Measurements from ENCODE around the gene KRT17. TPM values are rescaled to one million over a fixed set of nuclear protein-coding genes. Genes with fewer than 3 reads are reported as not detected.

KRT17 gene
- total RNA-seq, 1 donor from 2014 or later, result 512 TPM

DNA sequence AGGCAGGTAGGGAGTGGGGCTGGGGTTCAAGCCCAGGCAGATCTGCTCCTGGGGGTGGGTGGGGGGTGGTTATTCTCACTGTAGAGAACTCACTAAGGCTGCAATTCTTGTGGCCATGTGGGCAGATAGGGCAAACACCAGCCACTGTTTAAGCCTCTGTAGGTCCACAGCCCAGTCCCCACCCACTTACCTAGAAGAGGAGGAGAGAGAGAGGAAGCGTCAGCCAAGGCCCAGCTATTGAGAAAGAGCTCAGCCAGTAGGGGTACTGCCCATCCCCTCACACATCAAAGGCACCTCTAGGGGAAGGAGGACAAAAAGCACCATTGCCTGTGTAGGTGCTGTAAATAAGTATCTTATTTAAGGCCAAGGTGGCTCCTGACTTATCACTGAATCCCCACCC is 24.7 kb downstream of the KRT17 start:
- Mint-ChIP-seq H3K36me3 (no peaks in the 10 kb centered on the region), H3K27ac (no peak overlapping the region), H3K9me3 (no peaks in the 10 kb centered on the region), H3K4me3 (no peak overlapping the region), H3K4me1 (ENCODE audit: unreplicated experiment) (peaks cover 3% of the 10 kb centered on the region), H3K27me3 (no peaks in the 10 kb centered on the region)
- TF ChIP-seq, protein P1, sequence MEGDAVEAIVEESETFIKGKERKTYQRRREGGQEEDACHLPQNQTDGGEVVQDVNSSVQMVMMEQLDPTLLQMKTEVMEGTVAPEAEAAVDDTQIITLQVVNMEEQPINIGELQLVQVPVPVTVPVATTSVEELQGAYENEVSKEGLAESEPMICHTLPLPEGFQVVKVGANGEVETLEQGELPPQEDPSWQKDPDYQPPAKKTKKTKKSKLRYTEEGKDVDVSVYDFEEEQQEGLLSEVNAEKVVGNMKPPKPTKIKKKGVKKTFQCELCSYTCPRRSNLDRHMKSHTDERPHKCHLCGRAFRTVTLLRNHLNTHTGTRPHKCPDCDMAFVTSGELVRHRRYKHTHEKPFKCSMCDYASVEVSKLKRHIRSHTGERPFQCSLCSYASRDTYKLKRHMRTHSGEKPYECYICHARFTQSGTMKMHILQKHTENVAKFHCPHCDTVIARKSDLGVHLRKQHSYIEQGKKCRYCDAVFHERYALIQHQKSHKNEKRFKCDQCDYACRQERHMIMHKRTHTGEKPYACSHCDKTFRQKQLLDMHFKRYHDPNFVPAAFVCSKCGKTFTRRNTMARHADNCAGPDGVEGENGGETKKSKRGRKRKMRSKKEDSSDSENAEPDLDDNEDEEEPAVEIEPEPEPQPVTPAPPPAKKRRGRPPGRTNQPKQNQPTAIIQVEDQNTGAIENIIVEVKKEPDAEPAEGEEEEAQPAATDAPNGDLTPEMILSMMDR (conservative IDR thresholded peaks at IDR 0.05), result no peak
- no peak for DNase-seq (ENCODE audit: extremely low spot score, unreplicated experiment)

- TF ChIP-seq, protein P1 (conservative IDR thresholded peaks at IDR 0.05), result no peak
- no peaks in the 10 kb centered on the region for H3K4me1 Mint-ChIP-seq (ENCODE audit: unreplicated experiment)
- H3K36me3 Mint-ChIP-seq, result no peaks in the 10 kb centered on the region
- no peaks in the 10 kb centered on the region for H3K9me3 Mint-ChIP-seq
- DNase-seq (ENCODE audit: extremely low spot score, unreplicated experiment), result no peak
- no peak overlapping the region for H3K4me3 Mint-ChIP-seq
- H3K27ac Mint-ChIP-seq, result no peak overlapping the region
- peaks cover 2% of the 10 kb centered on the region for H3K27me3 Mint-ChIP-seq
Measured at GRCh38 chr17:41595585-41595984, 28.8 kb downstream of the KRT17 start.

- TF ChIP-seq, protein P1 (conservative IDR thresholded peaks at IDR 0.05), result no peak
- Mint-ChIP-seq H3K36me3 (no peaks in the 10 kb centered on the region), H3K9me3 (no peaks in the 10 kb centered on the region), H3K4me1 (ENCODE audit: unreplicated experiment) (no peaks in the 10 kb centered on the region), H3K4me3 (no peak overlapping the region), H3K27ac (no peak overlapping the region), H3K27me3 (peaks cover 2% of the 10 kb centered on the region)
- no peak for DNase-seq (ENCODE audit: extremely low spot score, unreplicated experiment)
Measured at GRCh38 chr17:41594363-41594915, 29.9 kb downstream of the KRT17 start.

- H3K27ac Mint-ChIP-seq, result no peak overlapping the region
- no peak for DNase-seq (ENCODE audit: extremely low spot score, unreplicated experiment)
- TF ChIP-seq, protein P1 (conservative IDR thresholded peaks at IDR 0.05), result no peak
- H3K27me3 Mint-ChIP-seq, result peaks cover 2% of the 10 kb centered on the region
- H3K4me3 Mint-ChIP-seq, result no peak overlapping the region
- no peaks in the 10 kb centered on the region for H3K9me3 Mint-ChIP-seq
- H3K36me3 Mint-ChIP-seq, result no peaks in the 10 kb centered on the region
- H3K4me1 Mint-ChIP-seq (ENCODE audit: unreplicated experiment), result no peaks in the 10 kb centered on the region
Measured at GRCh38 chr17:41593306-41593981, 30.9 kb downstream of the KRT17 start.

DNA sequence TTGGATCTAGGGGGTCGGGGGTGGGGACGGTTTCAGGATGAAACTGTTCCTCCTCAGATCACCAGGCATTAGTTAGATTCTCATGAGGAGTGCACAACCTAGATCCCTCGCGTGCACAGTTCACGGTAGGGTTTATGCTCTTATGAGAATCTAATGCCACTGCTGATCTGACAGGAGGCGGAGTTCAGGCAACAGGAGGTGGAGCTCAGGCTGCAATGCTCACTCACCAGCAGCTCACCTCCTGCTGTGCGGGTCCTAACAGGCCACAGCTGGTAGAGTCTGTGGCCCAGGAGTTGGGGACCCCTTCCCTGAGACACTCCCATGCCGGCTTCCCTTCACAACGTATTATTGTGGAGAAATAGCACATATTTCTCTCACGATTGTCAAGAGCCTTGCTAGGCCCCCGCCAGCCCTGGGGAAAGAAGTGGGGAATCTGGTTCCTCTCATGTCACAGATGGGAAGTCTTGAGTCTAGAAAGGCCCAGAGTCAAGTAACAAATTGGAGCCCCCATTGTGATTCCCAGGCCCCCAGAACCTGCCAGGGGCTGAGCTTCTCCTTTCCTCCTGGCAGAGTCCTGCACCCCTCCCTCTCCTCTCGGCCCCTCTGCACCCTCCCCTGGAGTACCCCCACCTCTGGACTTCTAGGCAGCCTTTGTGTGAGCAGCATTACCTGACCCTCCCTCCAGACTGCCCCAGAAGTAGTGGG is 31.6 kb downstream of the KRT17 start:
- H3K4me3 Mint-ChIP-seq, result no peak overlapping the region
- no peaks in the 10 kb centered on the region for H3K36me3 Mint-ChIP-seq
- no peaks in the 10 kb centered on the region for H3K4me1 Mint-ChIP-seq (ENCODE audit: unreplicated experiment)
- no peak for DNase-seq (ENCODE audit: extremely low spot score, unreplicated experiment)
- H3K27ac Mint-ChIP-seq, result no peak overlapping the region
- TF ChIP-seq, protein P1 (conservative IDR thresholded peaks at IDR 0.05), result no peak
- H3K9me3 Mint-ChIP-seq, result no peaks in the 10 kb centered on the region
- H3K27me3 Mint-ChIP-seq, result peaks cover 2% of the 10 kb centered on the region
